GM23338 (cell line): ENCODE results near the gene CTNNA2. TPM values are rescaled to one million over a fixed set of nuclear protein-coding genes. Genes with fewer than 3 reads are reported as not detected.

Experiments used
- ATAC-seq: fragments of 200-7000 bp; cut with Tn5 transposase; 3 replicates; pipeline ENCODE4 v1.9.1; 2020
- DNase-seq: peaks from one replicate; pipeline ENCODE4 v3.0.0-alpha.2; 2015; ENCODE audit warnings: low spot score
- H2AFZ ChIP-seq: fragments of 200-600 bp; sonication (generic); 2 replicates; pipeline ENCODE4 v1.8.0; 2016; ENCODE audit warnings: antibody characterized with exemption, mild to moderate bottlenecking, moderate library complexity
- H3F3A ChIP-seq: fragments of 200-600 bp; sonication (generic); replicated peaks from 2 replicates; pipeline ENCODE4 v1.8.0; 2017; ENCODE audit warnings: antibody characterized with exemption, mixed run types, low read depth
- H3K27ac ChIP-seq: fragments of 200-600 bp; sonication (generic); 2 replicates; pipeline ENCODE4 v1.6.1; 2016; ENCODE audit warnings: low read depth
- H3K27me3 ChIP-seq: fragments of 200-600 bp; sonication (generic); 2 replicates; pipeline ENCODE4 v1.8.0; 2016; ENCODE audit warnings: mild to moderate bottlenecking, mixed run types, moderate library complexity; ENCODE audit not compliant: insufficient read depth
- H3K36me3 ChIP-seq: fragments of 200-600 bp; sonication (generic); 2 replicates; pipeline ENCODE4 v1.8.0; 2016; ENCODE audit warnings: mild to moderate bottlenecking; ENCODE audit not compliant: insufficient read depth
- H3K4me1 ChIP-seq: fragments of 200-600 bp; sonication (generic); 2 replicates; pipeline ENCODE4 v1.8.0; 2016; ENCODE audit warnings: mild to moderate bottlenecking, moderate library complexity; ENCODE audit not compliant: insufficient read depth
- H3K4me2 ChIP-seq: fragments of 200-600 bp; sonication (generic); 2 replicates; pipeline ENCODE4 v1.7.1; 2017; ENCODE audit warnings: mixed run types
- H3K4me3 ChIP-seq: fragments of 200-600 bp; sonication (generic); 2 replicates; pipeline ENCODE4 v1.6.1; 2016; ENCODE audit warnings: mixed run types
- H3K79me2 ChIP-seq: fragments of 200-600 bp; sonication (generic); replicated peaks from 2 replicates; pipeline ENCODE4 v1.8.0; 2017; ENCODE audit warnings: mild to moderate bottlenecking; ENCODE audit not compliant: insufficient read depth
- H3K9me2 ChIP-seq: fragments of 200-600 bp; sonication (generic); 2 replicates; pipeline ENCODE4 v1.8.0; 2017; ENCODE audit not compliant: insufficient read depth
- H4K20me1 ChIP-seq: fragments of 200-600 bp; sonication (generic); replicated peaks from 2 replicates; pipeline ENCODE4 v1.8.0; 2017; ENCODE audit warnings: mild to moderate bottlenecking; ENCODE audit not compliant: insufficient read depth
- H3K27ac Mint-ChIP-seq: 2 replicates; pipeline ENCODE4 v1.8.0; 2020; ENCODE audit warnings: inconsistent platforms, mild to moderate bottlenecking, moderate library complexity, mixed read lengths
- H3K27me3 Mint-ChIP-seq: 3 replicates; pipeline ENCODE4 v1.8.0; 2022; ENCODE audit warnings: low read depth, mild to moderate bottlenecking, moderate library complexity, mixed read lengths, inconsistent platforms; ENCODE audit not compliant: insufficient read depth, poor library complexity
- H3K36me3 Mint-ChIP-seq: 3 replicates; pipeline ENCODE4 v1.8.0; 2021; ENCODE audit warnings: low read depth, mild to moderate bottlenecking, inconsistent platforms, moderate library complexity, mixed read lengths
- H3K4me1 Mint-ChIP-seq: 3 replicates; pipeline ENCODE4 v1.8.0; 2020; ENCODE audit warnings: mild to moderate bottlenecking, inconsistent platforms, mixed read lengths
- H3K4me3 Mint-ChIP-seq: 3 replicates; pipeline ENCODE4 v1.8.0; 2021; ENCODE audit warnings: moderate library complexity, mild to moderate bottlenecking, inconsistent platforms, mixed read lengths
- H3K9me3 Mint-ChIP-seq: 3 replicates; pipeline ENCODE4 v1.8.0; 2020; ENCODE audit warnings: moderate library complexity, mild to moderate bottlenecking, inconsistent platforms, mixed read lengths
- CREB1 ChIP-seq: fragments of 250-450 bp; sonication (Bioruptor Pico); IDR thresholded peaks from 2 replicates; pipeline ENCODE4 v1.5.0; 2020; ENCODE audit warnings: low read depth, mild to moderate bottlenecking, moderate library complexity
- CTCF ChIP-seq, 2 experiments: fragments of 200-600 bp in 1 of 2; sonication (generic) in 1 of 2; conservative IDR thresholded peaks; 2 replicates each; pipeline versions ENCODE4 v1.5.1 to v1.6.1; 2016 to 2017; ENCODE audit warnings: antibody characterized with exemption in 2 of 2, low read depth in 2 of 2, mild to moderate bottlenecking in 2 of 2, moderate library complexity in 1 of 2
- ETS1 ChIP-seq: IDR thresholded peaks from 2 replicates; pipeline ENCODE4 v1.6.1; 2016; ENCODE audit warnings: antibody characterized with exemption
- EZH2 ChIP-seq: fragments of 200-600 bp; sonication (generic); IDR thresholded peaks from one replicate; pipeline ENCODE4 v1.8.0; 2017; ENCODE audit warnings: antibody characterized with exemption, mild to moderate bottlenecking, low read depth; ENCODE audit not compliant: unreplicated experiment
- EZH2phosphoT487 ChIP-seq: fragments of 200-600 bp; sonication (generic); IDR thresholded peaks from one replicate; pipeline ENCODE4 v1.8.1; 2018; ENCODE audit warnings: antibody characterized with exemption; ENCODE audit not compliant: unreplicated experiment
- JUNB ChIP-seq: IDR thresholded peaks from one replicate; pipeline ENCODE4 v1.6.1; 2016; ENCODE audit warnings: antibody characterized with exemption; ENCODE audit not compliant: unreplicated experiment
- NANOG ChIP-seq: IDR thresholded peaks from 2 replicates; pipeline ENCODE4 v1.6.1; 2016; ENCODE audit warnings: antibody characterized with exemption, borderline replicate concordance
- POLR2AphosphoS5 ChIP-seq: IDR thresholded peaks from 2 replicates; pipeline ENCODE4 v1.6.1; 2016; ENCODE audit warnings: antibody characterized with exemption, low read depth
- REST ChIP-seq: IDR thresholded peaks from one replicate; pipeline ENCODE4 v1.6.1; 2018; ENCODE audit warnings: antibody characterized with exemption; ENCODE audit not compliant: unreplicated experiment
- STAT1 ChIP-seq: IDR thresholded peaks from one replicate; pipeline ENCODE4 v1.6.1; 2016; ENCODE audit warnings: antibody characterized with exemption; ENCODE audit not compliant: unreplicated experiment
- ZNF114 ChIP-seq: fragments of 250-450 bp; sonication (Bioruptor Pico); IDR thresholded peaks from 2 replicates; pipeline ENCODE4 v1.5.0; 2020; ENCODE audit warnings: mild to moderate bottlenecking, moderate library complexity
- ZNF331 ChIP-seq: fragments of 250-450 bp; sonication (Bioruptor Pico); IDR thresholded peaks from 2 replicates; pipeline ENCODE4 v1.5.0; 2020; ENCODE audit warnings: low read depth, mild to moderate bottlenecking, moderate library complexity
- polyA plus RNA-seq: library from polyadenylated mRNA; unstranded; fragments of >200 nt; fragmentation: Nextera tagmentation; extraction: Ambion mirVana; gene quantifications from 2 replicates; pipeline ENCODE4 v1.2.1, GENCODE V29; 2016
- total RNA-seq: library from RNA; depleted of rRNA; stranded (reverse); fragments of >200 nt; shearing (Covaris generic); gene quantifications from 2 replicates; pipeline ENCODE4 v1.2.3, GENCODE V29; 2014

CTNNA2 gene
- total and polyA plus RNA-seq, 2 experiments from 2014 or later, result 6.4 to 15.6 TPM

- Mint-ChIP-seq H3K36me3 (0 out of 3 replicates have a peak, but pooled peaks cover 3% of the 10 kb centered on the region), H3K9me3 (no peaks in the 10 kb centered on the region; the same call in 2 of the 3 replicates), H3K27me3 (no peaks in the 10 kb centered on the region), H3K4me1 (peaks cover 54% of the 10 kb centered on the region), H3K27ac (no peak overlapping the region), H3K4me3 (no peak overlapping the region)
- ATAC-seq (no peak), DNase-seq (no peak)
- Histone ChIP-seq H2AFZ (no peak overlapping the region), H3K27ac (no peak overlapping the region), H3K4me1 (peaks cover 31% of the 10 kb centered on the region), H3K4me3 (no peak overlapping the region), H3K79me2 (no peaks in the 10 kb centered on the region), H4K20me1 (no peaks in the 10 kb centered on the region), H3K4me2 (no peak overlapping the region), H3F3A (no peaks in the 10 kb centered on the region), H3K27me3 (no peaks in the 10 kb centered on the region), H3K36me3 (no peaks in the 10 kb centered on the region), H3K9me2 (peaks cover 6% of the 10 kb centered on the region; the same call in 1 of the 2 replicates)
- no peak for TF ChIP-seq ZNF331
- no peak for TF ChIP-seq POLR2AphosphoS5
- TF ChIP-seq ZNF114 (CRISPR knock-in tag), result no peak
- TF ChIP-seq EZH2, result no peak
- no peak for TF ChIP-seq EZH2phosphoT487
- TF ChIP-seq STAT1, result no peak
- no peak for TF ChIP-seq REST
- no peak for TF ChIP-seq JUNB
- no peak for TF ChIP-seq CTCF (conservative IDR thresholded peaks at IDR 0.05; ENCODE audit: low read depth in 2 of 2)
- no peak for TF ChIP-seq NANOG
- TF ChIP-seq ETS1, result no peak
- TF ChIP-seq CREB1, result no peak
These were observed 334.0 kb downstream of the CTNNA2 start for GRCh38 chr2:79846878-79847277.
